GM12878 (cell line): ENCODE data around the gene DIRAS3. TPM values are rescaled to one million over a fixed set of nuclear protein-coding genes. Genes with fewer than 3 reads are reported as not detected.
A peak's percentile ranks its signal among the peaks of the same experiment; 100 is the strongest.

Experiments
- ATAC-seq: fragments of 200-7000 bp; cut with Tn5 transposase; 3 replicates; pipeline ENCODE4 v1.9.1; 2020; ENCODE audit warnings: mild to moderate bottlenecking, moderate library complexity
- BruUV-seq: library from RNA; stranded (reverse); fragments of 400-500 nt; replicated peaks from 2 replicates; lab custom pipeline; 2021; lab: Mats Ljungman, UMichigan
- CTCF ChIA-PET: fragments of 300-600 bp; sonication (Branson Sonifier 250); formaldehyde crosslinking; extraction: SDS; loops from one replicate; lab custom pipeline; 2021; ENCODE audit warnings: inconsistent platforms; lab: Yijun Ruan, JAX
- POLR2A ChIA-PET: fragments of 350-600 bp; formaldehyde crosslinking; extraction: SDS; loops from one replicate; lab custom pipeline; 2021; ENCODE audit warnings: inconsistent platforms; lab: Charles Lee
- RAD21 ChIA-PET: fragments of 300-600 bp; sonication (Branson Sonifier 250); formaldehyde crosslinking; loops from one replicate; lab custom pipeline; 2023; ENCODE audit warnings: antibody characterized with exemption; ENCODE audit not compliant: unreplicated experiment; lab: Charles Lee
- SMC1A ChIA-PET: fragments of 300-600 bp; sonication (Branson Sonifier 250); formaldehyde crosslinking; loops from one replicate; lab custom pipeline; 2023; ENCODE audit not compliant: unreplicated experiment, uncharacterized antibody; lab: Charles Lee
- DNase-seq: peaks from one replicate; pipeline ENCODE4 v3.0.0-alpha.2; 2011; ENCODE audit warnings: low read depth, low spot score
- FAIRE-seq: peaks from 3 replicates; lab custom pipeline; 2011; peaks lifted over from hg19 to GRCh38; lab: Jason Lieb, UNC
- H2AFZ ChIP-seq: 2 replicates; pipeline ENCODE4 v1.6.0; 2011; ENCODE audit warnings: low read depth, low read length, control low read depth; ENCODE audit not compliant: control insufficient read depth
- H3K27ac ChIP-seq: 2 replicates; pipeline ENCODE4 v1.5.1; 2011; ENCODE audit warnings: control low read depth; ENCODE audit not compliant: control insufficient read depth, insufficient read depth
- H3K27me3 ChIP-seq, 2 experiments: replicated peaks in 1 of 2; 2 replicates each; pipeline versions ENCODE4 v1.6.0 to v1.6.1; 2011; ENCODE audit warnings: low read length in 1 of 2; ENCODE audit not compliant: control insufficient read depth in 2 of 2, insufficient read depth in 2 of 2
- H3K36me3 ChIP-seq, 2 experiments: 2 replicates each; pipeline ENCODE4 v1.5.1; 2011; ENCODE audit warnings: low read length in 1 of 2; ENCODE audit not compliant: control insufficient read depth in 2 of 2, insufficient read depth in 2 of 2
- H3K4me1 ChIP-seq: 2 replicates; pipeline ENCODE4 v1.6.1; 2011; ENCODE audit warnings: mild to moderate bottlenecking, low read length, moderate library complexity, mixed read lengths; ENCODE audit not compliant: control insufficient read depth, insufficient read depth
- H3K4me2 ChIP-seq: 2 replicates; pipeline ENCODE4 v1.6.0; 2011; ENCODE audit warnings: control low read depth; ENCODE audit not compliant: control insufficient read depth, insufficient read depth
- H3K4me3 ChIP-seq: fragments of 200-600 bp; sonication (generic); 2 replicates; pipeline ENCODE4 v1.5.1; 2016
- H3K79me2 ChIP-seq: 2 replicates; pipeline ENCODE4 v1.6.0; 2011; ENCODE audit warnings: low read length; ENCODE audit not compliant: control insufficient read depth, insufficient read depth
- H3K9ac ChIP-seq: 2 replicates; pipeline ENCODE4 v1.8.0; 2011; ENCODE audit warnings: low read length, control low read depth, mixed read lengths; ENCODE audit not compliant: control insufficient read depth, insufficient read depth
- H3K9me3 ChIP-seq: replicated peaks from 3 replicates; pipeline ENCODE4 v1.5.1; 2011; ENCODE audit warnings: mild to moderate bottlenecking, low read length; ENCODE audit not compliant: control insufficient read depth, insufficient read depth
- H4K20me1 ChIP-seq: 2 replicates; pipeline ENCODE4 v1.6.0; 2011; ENCODE audit not compliant: control insufficient read depth, insufficient read depth
- ATF7 ChIP-seq: fragments of 450-650 bp; IDR thresholded peaks from 2 replicates; pipeline ENCODE4 v1.6.1; 2016; ENCODE audit warnings: low read depth, mild to moderate bottlenecking
- EGR1 ChIP-seq, 2 experiments: IDR thresholded peaks; 1 replicate in 1 of 2; 2 replicates in 1 of 2; pipeline ENCODE4 v1.6.1; 2011 to 2012; ENCODE audit warnings: low read depth in 2 of 2, low read length in 2 of 2, borderline replicate concordance in 1 of 2, mild to moderate bottlenecking in 1 of 2, moderate library complexity in 1 of 2
- HDAC2 ChIP-seq: fragments of 200-600 bp; sonication (generic); IDR thresholded peaks from 2 replicates; pipeline ENCODE4 v1.6.1; 2017
- MYC ChIP-seq: IDR thresholded peaks from 2 replicates; pipeline ENCODE4 v1.6.1; 2011; ENCODE audit warnings: mild to moderate bottlenecking, low read length, moderate library complexity, inconsistent platforms; ENCODE audit not compliant: insufficient read depth, insufficient replicate concordance, insufficient read length, severe bottlenecking
- WRNIP1 ChIP-seq: IDR thresholded peaks from 2 replicates; pipeline ENCODE4 v1.6.1; 2011; ENCODE audit warnings: low read depth, low read length, improper control_type of control experiment, borderline replicate concordance
- ZSCAN29 ChIP-seq: fragments of 450-650 bp; IDR thresholded peaks from 2 replicates; pipeline ENCODE4 v1.6.1; 2017; ENCODE audit warnings: mild to moderate bottlenecking, moderate library complexity
- WGBS: methylation state at CpG from one replicate; pipeline ENCODE4 v1.1.6; 2016; ENCODE audit warnings: low lambda C conversion rate; ENCODE audit not compliant: insufficient replicate concordance, insufficient coverage; ENCODE audit errors: missing lambda C conversion rate; 5-methylcytosine and 5-hydroxymethylcytosine counted together
- in situ Hi-C: fragments of 300-500 bp; cut with MboI; formaldehyde crosslinking; loops from 9 replicates; pipeline ENCODE4 v1.14.3; 2018; ENCODE audit warnings: mixed read lengths
- intact Hi-C: fragments of 100-400 bp; cut with micrococcal nuclease; formaldehyde crosslinking; loops from one replicate; pipeline ENCODE4 v1.14.2; 2022; ENCODE audit not compliant: unreplicated experiment
- polyA plus RNA-seq, 11 experiments: library from polyadenylated mRNA; depleted of rRNA in 4 of 11; unstranded in 6 of 11; stranded (reverse) in 5 of 11; fragments of >200 nt; fragmentation: Nextera tagmentation in 4 of 11; fragmentation: Illumina TruSeq in 1 of 11; extraction: Ambion mirVana in 4 of 11; extraction: Trizol in 1 of 11; gene quantifications; 1 replicate in 1 of 11; 2 replicates in 10 of 11; pipeline versions ENCODE4 v1.2.1 to v1.2.3, GENCODE V29; 2011 to 2016; ENCODE audit warnings: inconsistent platforms in 2 of 11, missing spikeins in 2 of 11, low read depth in 1 of 11
- total RNA-seq, 4 experiments: library from RNA; depleted of rRNA in 3 of 4; stranded (reverse); fragments of >200 nt in 3 of 4; fragmentation: Illumina TruSeq in 1 of 4; extraction: Trizol in 1 of 4; gene quantifications; 2 replicates each; pipeline versions ENCODE4 v1.2.1 to v1.2.3, GENCODE V29; 2013 to 2021
- TF ChIP-seq, protein P1 (sequence below): IDR thresholded peaks from 2 replicates; pipeline ENCODE4 v1.6.1; 2012; ENCODE audit warnings: low read depth, low read length, improper control_type of control experiment
- TF ChIP-seq, protein P2 (sequence below): IDR thresholded peaks from 2 replicates; pipeline ENCODE4 v1.6.1; 2011; ENCODE audit warnings: low read depth, low read length, improper control_type of control experiment, borderline replicate concordance
- TF ChIP-seq, protein P3 (sequence below): fragments of 450-650 bp; IDR thresholded peaks from 2 replicates; pipeline ENCODE4 v1.6.1; 2016; ENCODE audit warnings: mild to moderate bottlenecking
- TF ChIP-seq, protein P4 (sequence below): fragments of 450-650 bp; IDR thresholded peaks from 2 replicates; pipeline ENCODE4 v1.6.1; 2017; ENCODE audit warnings: mild to moderate bottlenecking, low read depth, inconsistent platforms; ENCODE audit not compliant: poor library complexity, severe bottlenecking

The DIRAS3 gene
- total and polyA plus RNA-seq, 10 of the 15 experiments (the other 5 are each of a cell fraction or from before 2014, with no cell fraction given) = not detected

DNA sequence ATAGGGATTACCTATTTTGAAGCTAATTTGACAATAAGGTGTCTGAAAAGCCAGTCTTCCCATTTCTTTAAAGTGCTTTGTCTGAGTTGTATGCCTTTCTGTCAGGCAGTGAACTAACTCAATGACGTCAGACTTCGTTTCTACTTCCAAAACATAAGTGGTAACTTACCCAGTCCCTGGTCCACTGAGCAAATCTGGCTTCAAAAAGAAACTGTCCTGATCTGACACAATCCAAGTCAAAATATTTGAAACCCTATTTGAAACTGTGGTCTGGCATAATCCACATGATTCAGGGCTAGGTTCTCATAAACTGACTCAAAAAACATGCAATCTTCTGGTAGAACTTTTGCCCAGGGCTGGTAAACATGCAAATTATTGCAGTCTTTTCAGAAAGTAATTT is 34.0 kb downstream of the DIRAS3 start:
- TF ChIP-seq ATF7 (0 out of 2 replicates have a peak, but pooled peaks have one; percentile 42), MYC (no peak)
- TF ChIP-seq, all 136 proteins: peak for 1
- H3K27me3 ChIP-seq = no peaks in the 10 kb centered on the region
- no TSS peak for BruUV-seq
- ATAC-seq (no peak), FAIRE-seq (no peak), DNase-seq (no peak)
- CTCF ChIA-PET = no interaction called here
- H4K20me1 ChIP-seq = no peaks in the 10 kb centered on the region
- no peaks in the 10 kb centered on the region for H3K36me3 ChIP-seq
- H3K4me1 ChIP-seq = no peaks in the 10 kb centered on the region
- intact Hi-C loops = no loop called here
- H2AFZ ChIP-seq = no peak overlapping the region
- H3K27ac ChIP-seq = no peak overlapping the region
- RAD21 ChIA-PET = no interaction called here
- 19% methylated on average over 2 of the region's 2 CpGs for WGBS
- no peak overlapping the region for H3K4me3 ChIP-seq
- in situ Hi-C loops = no loop called here
- SMC1A ChIA-PET = interaction anchor here (1.2 kb wide), 1 partner anchor 249 kb away, joined by 4 read pairs; no protein-coding TSS in a partner anchor
- H3K79me2 ChIP-seq = no peaks in the 10 kb centered on the region
- H3K9ac ChIP-seq = no peak overlapping the region
- H3K4me2 ChIP-seq = no peak overlapping the region
- POLR2A ChIA-PET = no interaction called here
- H3K9me3 ChIP-seq = no peaks in the 10 kb centered on the region

DNA sequence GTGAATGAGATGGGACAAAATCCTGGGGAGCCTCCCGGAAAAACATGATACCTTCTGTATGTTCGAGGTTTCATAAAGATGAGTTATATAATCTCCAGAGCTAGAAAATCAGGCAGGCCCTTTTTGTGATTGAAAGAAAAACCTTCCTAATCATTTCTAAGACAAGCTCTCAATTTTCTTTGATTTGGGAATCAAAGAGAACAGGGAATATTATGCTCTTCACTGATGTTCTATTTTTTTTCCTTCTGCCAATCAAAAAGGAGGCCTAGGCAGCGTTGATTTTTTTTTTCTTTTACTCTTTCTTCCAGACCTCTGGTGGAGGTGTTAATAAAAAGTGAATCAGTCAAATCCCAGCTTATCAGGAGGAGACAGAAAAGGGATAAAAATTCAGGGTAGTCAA is 34.5 kb downstream of the DIRAS3 start:
- Histone ChIP-seq H3K27me3 (no peaks in the 10 kb centered on the region), H3K4me1 (no peaks in the 10 kb centered on the region), H3K4me3 (no peak overlapping the region), H3K9ac (no peak overlapping the region), H3K36me3 (no peaks in the 10 kb centered on the region), H3K4me2 (no peak overlapping the region), H2AFZ (no peak overlapping the region), H3K9me3 (no peaks in the 10 kb centered on the region), H3K27ac (no peak overlapping the region), H4K20me1 (no peaks in the 10 kb centered on the region), H3K79me2 (no peaks in the 10 kb centered on the region)
- no TSS peak for BruUV-seq
- WGBS = 15% methylated on average over 3 of the region's 3 CpGs
- intact Hi-C loops = no loop called here
- FAIRE-seq (no peak), ATAC-seq (no peak), DNase-seq (no peak)
- ChIA-PET SMC1A (interaction anchor here (1.2 kb wide), 2 partner anchors 249 to 408 kb away, joined by 4 to 6 read pairs; no protein-coding TSS in a partner anchor), POLR2A (interaction anchor here (0.6 kb wide), 1 partner anchor 738 kb away, joined by 3 read pairs; no protein-coding TSS in a partner anchor), RAD21 (no interaction called here), CTCF (interaction anchor here (0.6 kb wide), 1 partner anchor 594 kb away, joined by 3 read pairs; no protein-coding TSS in a partner anchor)
- in situ Hi-C loops = no loop called here
- no peak for TF ChIP-seq EGR1 (IDR thresholded peaks at IDR 0.05; ENCODE audit: borderline replicate concordance in 1 of 2, low read depth in 2 of 2, low read length in 2 of 2)
- TF ChIP-seq HDAC2 = no peak
- TF ChIP-seq, protein P1, sequence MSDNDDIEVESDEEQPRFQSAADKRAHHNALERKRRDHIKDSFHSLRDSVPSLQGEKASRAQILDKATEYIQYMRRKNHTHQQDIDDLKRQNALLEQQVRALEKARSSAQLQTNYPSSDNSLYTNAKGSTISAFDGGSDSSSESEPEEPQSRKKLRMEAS = no peak
- TF ChIP-seq, protein P2, sequence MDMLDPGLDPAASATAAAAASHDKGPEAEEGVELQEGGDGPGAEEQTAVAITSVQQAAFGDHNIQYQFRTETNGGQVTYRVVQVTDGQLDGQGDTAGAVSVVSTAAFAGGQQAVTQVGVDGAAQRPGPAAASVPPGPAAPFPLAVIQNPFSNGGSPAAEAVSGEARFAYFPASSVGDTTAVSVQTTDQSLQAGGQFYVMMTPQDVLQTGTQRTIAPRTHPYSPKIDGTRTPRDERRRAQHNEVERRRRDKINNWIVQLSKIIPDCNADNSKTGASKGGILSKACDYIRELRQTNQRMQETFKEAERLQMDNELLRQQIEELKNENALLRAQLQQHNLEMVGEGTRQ = no peak
- no peak for TF ChIP-seq WRNIP1
- no peak for TF ChIP-seq ZSCAN29
- TF ChIP-seq, protein P3, sequence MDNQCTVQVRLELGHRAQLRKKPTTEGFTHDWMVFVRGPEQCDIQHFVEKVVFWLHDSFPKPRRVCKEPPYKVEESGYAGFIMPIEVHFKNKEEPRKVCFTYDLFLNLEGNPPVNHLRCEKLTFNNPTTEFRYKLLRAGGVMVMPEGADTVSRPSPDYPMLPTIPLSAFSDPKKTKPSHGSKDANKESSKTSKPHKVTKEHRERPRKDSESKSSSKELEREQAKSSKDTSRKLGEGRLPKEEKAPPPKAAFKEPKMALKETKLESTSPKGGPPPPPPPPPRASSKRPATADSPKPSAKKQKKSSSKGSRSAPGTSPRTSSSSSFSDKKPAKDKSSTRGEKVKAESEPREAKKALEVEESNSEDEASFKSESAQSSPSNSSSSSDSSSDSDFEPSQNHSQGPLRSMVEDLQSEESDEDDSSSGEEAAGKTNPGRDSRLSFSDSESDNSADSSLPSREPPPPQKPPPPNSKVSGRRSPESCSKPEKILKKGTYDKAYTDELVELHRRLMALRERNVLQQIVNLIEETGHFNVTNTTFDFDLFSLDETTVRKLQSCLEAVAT = no peak
- TF ChIP-seq, protein P4, sequence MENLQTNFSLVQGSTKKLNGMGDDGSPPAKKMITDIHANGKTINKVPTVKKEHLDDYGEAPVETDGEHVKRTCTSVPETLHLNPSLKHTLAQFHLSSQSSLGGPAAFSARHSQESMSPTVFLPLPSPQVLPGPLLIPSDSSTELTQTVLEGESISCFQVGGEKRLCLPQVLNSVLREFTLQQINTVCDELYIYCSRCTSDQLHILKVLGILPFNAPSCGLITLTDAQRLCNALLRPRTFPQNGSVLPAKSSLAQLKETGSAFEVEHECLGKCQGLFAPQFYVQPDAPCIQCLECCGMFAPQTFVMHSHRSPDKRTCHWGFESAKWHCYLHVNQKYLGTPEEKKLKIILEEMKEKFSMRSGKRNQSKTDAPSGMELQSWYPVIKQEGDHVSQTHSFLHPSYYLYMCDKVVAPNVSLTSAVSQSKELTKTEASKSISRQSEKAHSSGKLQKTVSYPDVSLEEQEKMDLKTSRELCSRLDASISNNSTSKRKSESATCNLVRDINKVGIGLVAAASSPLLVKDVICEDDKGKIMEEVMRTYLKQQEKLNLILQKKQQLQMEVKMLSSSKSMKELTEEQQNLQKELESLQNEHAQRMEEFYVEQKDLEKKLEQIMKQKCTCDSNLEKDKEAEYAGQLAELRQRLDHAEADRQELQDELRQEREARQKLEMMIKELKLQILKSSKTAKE = no peak
